Epithelial cell of esophagus (primary cell): Measurements from ENCODE around the gene ANK3.

ENCODE experiments used
- DNase-seq: peaks from one replicate; pipeline ENCODE4 v3.0.0; 2010; ENCODE audit warnings: low read depth
- H3K4me3 ChIP-seq: 2 replicates; pipeline ENCODE4 v1.5.1; 2011; ENCODE audit warnings: mild to moderate bottlenecking, low read length, control low read depth
- TF ChIP-seq, protein P1 (sequence below): IDR thresholded peaks from 2 replicates; pipeline ENCODE4 v1.5.1; 2011; ENCODE audit warnings: low read depth, mild to moderate bottlenecking, low read length, control low read depth, inconsistent platforms; ENCODE audit not compliant: insufficient read depth; ENCODE audit errors: missing control alignments

The ANK3 gene

GRCh38 chr10:60252688-60253087 is 137.0 kb downstream of the ANK3 start:
- TF ChIP-seq, protein P1, sequence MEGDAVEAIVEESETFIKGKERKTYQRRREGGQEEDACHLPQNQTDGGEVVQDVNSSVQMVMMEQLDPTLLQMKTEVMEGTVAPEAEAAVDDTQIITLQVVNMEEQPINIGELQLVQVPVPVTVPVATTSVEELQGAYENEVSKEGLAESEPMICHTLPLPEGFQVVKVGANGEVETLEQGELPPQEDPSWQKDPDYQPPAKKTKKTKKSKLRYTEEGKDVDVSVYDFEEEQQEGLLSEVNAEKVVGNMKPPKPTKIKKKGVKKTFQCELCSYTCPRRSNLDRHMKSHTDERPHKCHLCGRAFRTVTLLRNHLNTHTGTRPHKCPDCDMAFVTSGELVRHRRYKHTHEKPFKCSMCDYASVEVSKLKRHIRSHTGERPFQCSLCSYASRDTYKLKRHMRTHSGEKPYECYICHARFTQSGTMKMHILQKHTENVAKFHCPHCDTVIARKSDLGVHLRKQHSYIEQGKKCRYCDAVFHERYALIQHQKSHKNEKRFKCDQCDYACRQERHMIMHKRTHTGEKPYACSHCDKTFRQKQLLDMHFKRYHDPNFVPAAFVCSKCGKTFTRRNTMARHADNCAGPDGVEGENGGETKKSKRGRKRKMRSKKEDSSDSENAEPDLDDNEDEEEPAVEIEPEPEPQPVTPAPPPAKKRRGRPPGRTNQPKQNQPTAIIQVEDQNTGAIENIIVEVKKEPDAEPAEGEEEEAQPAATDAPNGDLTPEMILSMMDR: no peak
- no peak overlapping the region for H3K4me3 ChIP-seq
- DNase-seq: no peak

- DNase-seq: no peak
- TF ChIP-seq, protein P1: no peak
- no peak overlapping the region for H3K4me3 ChIP-seq
Measured at GRCh38 chr10:60246382-60246781, 143.3 kb downstream of the ANK3 start.

- TF ChIP-seq, protein P1: no peak
- no peak overlapping the region for H3K4me3 ChIP-seq
- DNase-seq: no peak
Measured at GRCh38 chr10:60239228-60239627, 150.4 kb downstream of the ANK3 start.

DNA sequence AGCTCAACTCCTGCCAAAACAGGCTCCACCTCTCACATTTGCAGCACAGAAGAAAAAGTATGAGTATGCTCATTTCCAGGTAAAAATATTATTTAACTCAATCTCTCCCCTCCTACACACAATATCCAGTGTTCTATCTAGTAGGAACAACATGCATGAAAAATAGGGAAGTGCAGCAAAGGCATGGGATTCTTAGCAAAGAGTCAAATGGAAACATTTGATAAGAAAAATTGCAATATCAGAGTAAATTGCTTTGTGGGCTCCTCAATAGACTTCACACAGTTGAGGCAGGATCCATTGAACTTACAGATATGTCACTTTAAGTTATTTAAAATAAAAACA is 150.9 kb downstream of the ANK3 start:
- no peak for DNase-seq
- H3K4me3 ChIP-seq: no peak overlapping the region
- TF ChIP-seq, protein P1: no peak

GRCh38 chr10:60237977-60238758 is 151.5 kb downstream of the ANK3 start:
- DNase-seq: peak; percentile 48
- no peak overlapping the region for H3K4me3 ChIP-seq
- TF ChIP-seq, protein P1: peak; percentile 64

DNA sequence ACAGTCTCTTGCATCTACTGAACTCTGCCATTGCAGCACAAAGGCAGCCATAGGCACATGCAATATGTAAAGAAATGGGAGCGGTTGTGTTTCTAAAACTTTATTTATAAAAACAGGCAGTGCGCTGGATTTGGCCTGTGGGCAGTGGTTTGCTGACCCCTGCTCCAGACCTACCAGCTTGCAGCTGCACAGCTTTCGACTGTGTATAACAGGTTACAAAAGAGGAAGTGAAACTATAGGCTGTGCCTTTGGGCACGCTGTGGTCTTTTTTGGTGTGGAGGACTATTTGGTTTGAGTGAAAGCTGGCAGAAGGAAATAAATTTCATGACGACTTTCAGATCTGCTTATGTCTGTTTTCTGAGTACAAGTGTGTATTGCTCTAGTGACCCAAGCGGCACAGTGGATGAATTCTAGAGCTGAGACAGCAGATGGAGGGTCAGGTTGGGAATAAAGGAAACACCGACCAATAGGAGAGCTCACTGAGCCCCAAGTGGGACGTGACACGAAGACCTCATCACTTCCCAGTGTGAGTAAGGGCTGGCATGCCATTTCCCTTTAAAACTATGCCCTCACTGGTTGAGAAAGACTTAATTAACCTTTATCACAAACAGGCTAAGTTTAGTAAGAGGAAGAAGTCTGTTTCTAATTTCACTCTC is 152.7 kb downstream of the ANK3 start:
- no peak overlapping the region for H3K4me3 ChIP-seq
- peak; percentile 7 for DNase-seq

More for the DNA sequence above, 152.7 kb downstream of the ANK3 start:
- TF ChIP-seq, protein P1: no peak
